ENCODE results near the gene GRIK4. TPM values are rescaled to one million over a fixed set of nuclear protein-coding genes. Genes with fewer than 3 reads are reported as not detected.

Gene GRIK4
- total and polyA plus RNA-seq, 2 donors (not counting 1 experiment from before 2014, with no cell fraction given): 0.12 to 0.27 TPM

DNA sequence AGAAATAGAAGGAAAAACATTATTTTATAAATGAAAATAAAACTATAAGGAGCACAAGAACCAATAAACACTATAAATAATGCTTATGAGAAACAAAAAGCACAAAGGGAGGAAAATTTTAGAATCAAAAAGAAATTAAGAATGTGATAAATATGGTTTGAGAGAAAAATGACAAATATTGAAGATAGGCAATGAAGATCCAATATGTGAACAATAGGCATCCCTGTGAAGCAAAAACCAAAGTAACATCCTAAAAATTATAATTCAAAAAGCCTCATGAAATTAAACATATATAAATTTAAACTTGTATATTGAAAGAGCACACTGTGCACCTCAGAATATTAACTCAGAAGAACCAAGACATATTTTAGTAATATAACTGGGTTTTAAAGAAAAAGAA lies 216.2 kb downstream of the GRIK4 start:
- Histone ChIP-seq H4K20me1 (ENCODE audit: control insufficient read depth, insufficient read depth, low read length, poor library complexity, severe bottlenecking) (no peaks in the 10 kb centered on the region), H3K4me2 (replicated peaks; ENCODE audit: low read depth, low read length, poor library complexity, severe bottlenecking) (no peak overlapping the region), H3K9ac (ENCODE audit: low read length) (no peak overlapping the region), H3K36me3 (replicated peaks in 1 of 2; ENCODE audit: control extremely low read depth in 1 of 2, control insufficient read depth in 1 of 2, extremely low read depth in 1 of 2, insufficient read depth in 2 of 2, low read length in 1 of 2) (no peaks in the 10 kb centered on the region), H3K79me2 (ENCODE audit: control insufficient read depth, insufficient read depth, low read length) (no peaks in the 10 kb centered on the region), H3K9me3 (ENCODE audit: control extremely low read depth in 1 of 3, control insufficient read depth in 2 of 3, insufficient read depth in 1 of 3, low read length in 2 of 3) (peaks cover 0 to 8% (median 3%) of the 10 kb centered on the region in 3 donors), H3K4me3 (ENCODE audit: control extremely low read depth in 1 of 5, extremely low read depth in 1 of 5, insufficient read depth in 1 of 5, low read depth in 2 of 5, low read length in 4 of 5) (no peak overlapping the region), H3K27me3 (replicated peaks in 1 of 4; ENCODE audit: control extremely low read depth in 1 of 4, control insufficient read depth in 3 of 4, insufficient read depth in 4 of 4, low read length in 3 of 4) (peaks cover 0 to 3% (median 1%) of the 10 kb centered on the region in 4 experiments), H2AFZ (ENCODE audit: insufficient read depth, low read depth, low read length, poor library complexity, severe bottlenecking) (no peak overlapping the region), H3K4me1 (ENCODE audit: control insufficient read depth in 2 of 2, insufficient read depth in 2 of 2, low read length in 2 of 2) (no peaks in the 10 kb centered on the region), H3K27ac (ENCODE audit: low read length in 2 of 2) (no peak overlapping the region)
- intact Hi-C loops (cut with micrococcal nuclease): no loop called here
- Mint-ChIP-seq H3K4me1 (no peaks in the 10 kb centered on the region), H3K27me3 (peaks cover 3% of the 10 kb centered on the region), H3K4me3 (no peak overlapping the region), H3K9me3 (ENCODE audit: insufficient read depth) (peaks cover 7% of the 10 kb centered on the region), H3K27ac (no peak overlapping the region)
- POLR2A ChIA-PET: no interaction called here
- TF ChIP-seq, protein P1, sequence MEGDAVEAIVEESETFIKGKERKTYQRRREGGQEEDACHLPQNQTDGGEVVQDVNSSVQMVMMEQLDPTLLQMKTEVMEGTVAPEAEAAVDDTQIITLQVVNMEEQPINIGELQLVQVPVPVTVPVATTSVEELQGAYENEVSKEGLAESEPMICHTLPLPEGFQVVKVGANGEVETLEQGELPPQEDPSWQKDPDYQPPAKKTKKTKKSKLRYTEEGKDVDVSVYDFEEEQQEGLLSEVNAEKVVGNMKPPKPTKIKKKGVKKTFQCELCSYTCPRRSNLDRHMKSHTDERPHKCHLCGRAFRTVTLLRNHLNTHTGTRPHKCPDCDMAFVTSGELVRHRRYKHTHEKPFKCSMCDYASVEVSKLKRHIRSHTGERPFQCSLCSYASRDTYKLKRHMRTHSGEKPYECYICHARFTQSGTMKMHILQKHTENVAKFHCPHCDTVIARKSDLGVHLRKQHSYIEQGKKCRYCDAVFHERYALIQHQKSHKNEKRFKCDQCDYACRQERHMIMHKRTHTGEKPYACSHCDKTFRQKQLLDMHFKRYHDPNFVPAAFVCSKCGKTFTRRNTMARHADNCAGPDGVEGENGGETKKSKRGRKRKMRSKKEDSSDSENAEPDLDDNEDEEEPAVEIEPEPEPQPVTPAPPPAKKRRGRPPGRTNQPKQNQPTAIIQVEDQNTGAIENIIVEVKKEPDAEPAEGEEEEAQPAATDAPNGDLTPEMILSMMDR (IDR thresholded peaks at IDR 0.05): no peak
- TF ChIP-seq EZH2 (IDR thresholded peaks at IDR 0.05; ENCODE audit: borderline replicate concordance, insufficient read depth, low read depth, low read length, poor library complexity, severe bottlenecking): no peak
- ATAC-seq (ENCODE audit: low read depth): no peak
- CTCF ChIA-PET: interaction anchor here (1.3 kb wide), 1 partner anchor 43 kb away, joined by 3 read pairs; no protein-coding TSS in a partner anchor
- no peak for DNase-seq

DNA sequence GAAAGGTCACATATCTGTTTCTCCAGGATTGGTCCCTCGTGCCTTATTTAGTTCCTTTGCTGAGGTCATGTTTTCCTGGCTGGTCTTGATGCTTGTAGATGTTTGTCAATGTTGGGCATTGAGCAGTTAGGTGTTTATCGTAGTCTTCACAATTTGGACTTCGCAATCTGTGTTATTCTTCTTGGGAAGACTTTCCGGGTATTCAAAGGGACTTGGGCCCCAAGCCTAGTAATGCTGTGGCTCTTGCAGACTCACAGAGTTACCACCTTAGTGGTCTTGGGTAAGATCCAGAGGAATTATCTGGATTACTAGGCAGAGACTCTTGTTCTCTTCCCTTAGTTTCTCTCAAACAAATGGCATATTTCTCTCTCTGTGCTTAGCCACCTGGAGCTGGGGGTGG lies 223.5 kb downstream of the GRIK4 start:
- DNase-seq (no peak), ATAC-seq (ENCODE audit: low read depth) (no peak)
- H3K27ac ChIP-seq (ENCODE audit: low read length in 2 of 2): no peak overlapping the region
- Mint-ChIP-seq H3K4me1 (no peaks in the 10 kb centered on the region), H3K27me3 (peaks cover 15% of the 10 kb centered on the region), H3K4me3 (no peak overlapping the region), H3K27ac (no peak overlapping the region), H3K9me3 (ENCODE audit: insufficient read depth) (no peaks in the 10 kb centered on the region)
- no peaks in the 10 kb centered on the region for H4K20me1 ChIP-seq (ENCODE audit: control insufficient read depth, insufficient read depth, low read length, poor library complexity, severe bottlenecking)
- no peaks in the 10 kb centered on the region for H3K36me3 ChIP-seq (replicated peaks in 1 of 2; ENCODE audit: control extremely low read depth in 1 of 2, control insufficient read depth in 1 of 2, extremely low read depth in 1 of 2, insufficient read depth in 2 of 2, low read length in 1 of 2)
- H3K9ac ChIP-seq (ENCODE audit: low read length): no peak overlapping the region
- ChIA-PET CTCF (no interaction called here), POLR2A (no interaction called here)
- H3K9me3 ChIP-seq (ENCODE audit: control extremely low read depth in 1 of 3, control insufficient read depth in 2 of 3, insufficient read depth in 1 of 3, low read length in 2 of 3): peaks cover 0 to 2% (median 0%) of the 10 kb centered on the region in 3 donors
- no peak for TF ChIP-seq EZH2 (IDR thresholded peaks at IDR 0.05; ENCODE audit: borderline replicate concordance, insufficient read depth, low read depth, low read length, poor library complexity, severe bottlenecking)
- TF ChIP-seq, protein P1 (IDR thresholded peaks at IDR 0.05): no peak
- no peak overlapping the region for H2AFZ ChIP-seq (ENCODE audit: insufficient read depth, low read depth, low read length, poor library complexity, severe bottlenecking)
- H3K4me3 ChIP-seq (ENCODE audit: control extremely low read depth in 1 of 5, extremely low read depth in 1 of 5, insufficient read depth in 1 of 5, low read depth in 2 of 5, low read length in 4 of 5): no peak overlapping the region
- peaks cover 0 to 2% (median under 1%) of the 10 kb centered on the region in 4 experiments for H3K27me3 ChIP-seq (replicated peaks in 1 of 4; ENCODE audit: control extremely low read depth in 1 of 4, control insufficient read depth in 3 of 4, insufficient read depth in 4 of 4, low read length in 3 of 4)
- no peaks in the 10 kb centered on the region for H3K4me1 ChIP-seq (ENCODE audit: control insufficient read depth in 2 of 2, insufficient read depth in 2 of 2, low read length in 2 of 2)
- intact Hi-C loops (cut with micrococcal nuclease): no loop called here
- no peaks in the 10 kb centered on the region for H3K79me2 ChIP-seq (ENCODE audit: control insufficient read depth, insufficient read depth, low read length)
- H3K4me2 ChIP-seq (replicated peaks; ENCODE audit: low read depth, low read length, poor library complexity, severe bottlenecking): no peak overlapping the region
- WGBS (ENCODE audit: insufficient coverage): 50% methylated on average over 3 of the region's 4 CpGs
